Loucy (cell line): Measurements from ENCODE around the gene PMAIP1.
"Not testable (repeated sequence)": the region's sequence is repeated elsewhere in the genome, so short reads cannot be mapped to it uniquely, and the experiment has no call there.

Source experiments
- H2AFZ ChIP-seq: fragments of 200-600 bp; sonication (generic); 2 replicates; pipeline ENCODE4 v1.6.0; 2016; ENCODE audit warnings: antibody characterized with exemption, mild to moderate bottlenecking, low read length, moderate library complexity
- H3F3A ChIP-seq: fragments of 200-600 bp; 2 replicates; pipeline ENCODE4 v1.6.0; 2016; ENCODE audit warnings: antibody characterized with exemption, low read depth, mild to moderate bottlenecking
- H3K27me3 ChIP-seq: fragments of 200-600 bp; sonication (generic); 2 replicates; pipeline ENCODE4 v1.6.1; 2014; ENCODE audit warnings: low read length, mild to moderate bottlenecking; ENCODE audit not compliant: insufficient read depth, poor library complexity, severe bottlenecking
- H3K36me3 ChIP-seq: fragments of 200-600 bp; sonication (generic); 2 replicates; pipeline ENCODE4 v1.6.1; 2016; ENCODE audit warnings: low read length; ENCODE audit not compliant: insufficient read depth
- H3K4me1 ChIP-seq: fragments of 200-600 bp; sonication (generic); 2 replicates; pipeline ENCODE4 v1.5.1; 2014; ENCODE audit warnings: low read length, mild to moderate bottlenecking; ENCODE audit not compliant: insufficient read depth, poor library complexity, severe bottlenecking
- H3K4me2 ChIP-seq: fragments of 200-600 bp; sonication (generic); 2 replicates; pipeline ENCODE4 v1.6.0; 2014; ENCODE audit warnings: antibody characterized with exemption, low read length, low read depth, mild to moderate bottlenecking; ENCODE audit not compliant: poor library complexity, severe bottlenecking
- H3K4me3 ChIP-seq: fragments of 200-600 bp; sonication (generic); 2 replicates; pipeline ENCODE4 v1.5.1; 2014; ENCODE audit warnings: low read length, mild to moderate bottlenecking, mixed read lengths; ENCODE audit not compliant: poor library complexity, severe bottlenecking
- H3K79me2 ChIP-seq: fragments of 200-600 bp; sonication (generic); 2 replicates; pipeline ENCODE4 v1.6.1; 2014; ENCODE audit warnings: low read length; ENCODE audit not compliant: insufficient read depth
- H3K9ac ChIP-seq: fragments of 200-600 bp; sonication (generic); 2 replicates; pipeline ENCODE4 v1.6.0; 2014; ENCODE audit warnings: mild to moderate bottlenecking, low read depth, low read length, moderate library complexity; ENCODE audit not compliant: poor library complexity, severe bottlenecking
- H3K9me2 ChIP-seq: fragments of 200-600 bp; sonication (generic); replicated peaks from 2 replicates; pipeline ENCODE4 v1.6.1; 2016; ENCODE audit warnings: low read depth, low read length, mixed read lengths
- H3K9me3 ChIP-seq: fragments of 200-600 bp; sonication (generic); 2 replicates; pipeline ENCODE4 v1.6.1; 2014; ENCODE audit warnings: mild to moderate bottlenecking, antibody characterized with exemption, low read length, low read depth; ENCODE audit not compliant: insufficient read depth
- H4K20me1 ChIP-seq: fragments of 200-600 bp; sonication (generic); 2 replicates; pipeline ENCODE4 v1.6.0; 2014; ENCODE audit warnings: antibody characterized with exemption, low read length, mild to moderate bottlenecking; ENCODE audit not compliant: insufficient read depth, poor library complexity, severe bottlenecking
- CTCF ChIP-seq: fragments of 200-600 bp; sonication (generic); conservative IDR thresholded peaks from 2 replicates; pipeline ENCODE4 v1.5.1; 2014; ENCODE audit warnings: mild to moderate bottlenecking, antibody characterized with exemption, low read length
- EZH2phosphoT487 ChIP-seq: fragments of 200-600 bp; IDR thresholded peaks from 2 replicates; pipeline ENCODE4 v1.6.1; 2018; ENCODE audit warnings: antibody characterized with exemption, mild to moderate bottlenecking, moderate library complexity, borderline replicate concordance

The PMAIP1 gene

DNA sequence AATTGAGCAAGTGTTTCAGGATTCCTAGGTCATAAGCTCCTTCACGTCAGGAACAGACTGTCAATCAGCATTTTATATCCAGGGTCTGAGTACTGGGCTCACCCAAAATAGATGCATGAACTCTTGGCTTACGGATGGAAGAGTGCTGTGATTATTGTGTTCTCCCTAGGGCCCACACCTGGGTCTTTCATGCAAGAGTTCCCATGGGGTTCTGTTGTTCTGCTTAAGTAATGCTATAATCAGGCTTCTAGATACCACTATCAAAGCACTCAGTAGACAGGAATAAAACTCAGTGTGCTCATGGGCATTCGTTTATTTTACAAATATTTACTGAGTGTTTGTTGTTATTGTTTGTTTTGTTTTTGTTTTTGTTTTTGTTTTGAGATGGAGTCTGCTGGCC, 46.4 kb upstream of the PMAIP1 start:
- no peaks in the 10 kb centered on the region for H3K79me2 ChIP-seq
- H3K4me1 ChIP-seq, result peaks cover 7% of the 10 kb centered on the region
- H2AFZ ChIP-seq, result no peak overlapping the region
- no peak overlapping the region for H3K4me3 ChIP-seq
- H3K9me3 ChIP-seq, result no peaks in the 10 kb centered on the region
- no peaks in the 10 kb centered on the region for H3K9me2 ChIP-seq
- TF ChIP-seq CTCF (no peak), EZH2phosphoT487 (no peak)
- H4K20me1 ChIP-seq, result no peaks in the 10 kb centered on the region
- H3K9ac ChIP-seq, result no peak overlapping the region
- H3K27me3 ChIP-seq, result no peaks in the 10 kb centered on the region
- H3K36me3 ChIP-seq, result no peaks in the 10 kb centered on the region
- H3F3A ChIP-seq, result no peaks in the 10 kb centered on the region; the same call in 1 of the 2 replicates
- no peak overlapping the region for H3K4me2 ChIP-seq

- H4K20me1 ChIP-seq, H3K4me2 ChIP-seq, H2AFZ ChIP-seq, H3F3A ChIP-seq, H3K9ac ChIP-seq, H3K9me3 ChIP-seq, H3K27me3 ChIP-seq, H3K4me1 ChIP-seq, H3K36me3 ChIP-seq, H3K9me2 ChIP-seq, H3K4me3 ChIP-seq, H3K79me2 ChIP-seq: not testable (repeated sequence)
These were observed 45.8 kb upstream of the PMAIP1 start for GRCh38 chr18:59853988-59854387.

- Histone ChIP-seq H3K9me3 (no peaks in the 10 kb centered on the region), H4K20me1 (no peaks in the 10 kb centered on the region), H3K36me3 (no peaks in the 10 kb centered on the region), H3K27me3 (no peaks in the 10 kb centered on the region), H3K9me2 (no peaks in the 10 kb centered on the region), H3K4me3 (no peak overlapping the region), H3K79me2 (no peaks in the 10 kb centered on the region), H3K9ac (no peak overlapping the region), H2AFZ (no peak overlapping the region), H3K4me2 (no peak overlapping the region), H3F3A (no peaks in the 10 kb centered on the region), H3K4me1 (peaks cover 10% of the 10 kb centered on the region)
- TF ChIP-seq EZH2phosphoT487 (no peak), CTCF (no peak)
These were observed 38.8 kb upstream of the PMAIP1 start for GRCh38 chr18:59861009-59861408.

- no peaks in the 10 kb centered on the region for H3F3A ChIP-seq
- H4K20me1 ChIP-seq, result no peaks in the 10 kb centered on the region
- no peak overlapping the region for H3K4me3 ChIP-seq
- no peak overlapping the region for H3K9ac ChIP-seq
- no peaks in the 10 kb centered on the region for H3K9me3 ChIP-seq
- peaks cover 10% of the 10 kb centered on the region for H3K4me1 ChIP-seq
- H2AFZ ChIP-seq, result no peak overlapping the region
- H3K27me3 ChIP-seq, result no peaks in the 10 kb centered on the region
- no peaks in the 10 kb centered on the region for H3K79me2 ChIP-seq
- no peaks in the 10 kb centered on the region for H3K36me3 ChIP-seq
- TF ChIP-seq EZH2phosphoT487, result no peak
- no peak for TF ChIP-seq CTCF
- H3K4me2 ChIP-seq, result no peak overlapping the region
- no peaks in the 10 kb centered on the region for H3K9me2 ChIP-seq
These were observed 37.6 kb upstream of the PMAIP1 start for GRCh38 chr18:59861963-59862819.
